WTC11 (cell line): ENCODE results near the gene PI4KA. TPM values are rescaled to one million over a fixed set of nuclear protein-coding genes. Genes with fewer than 3 reads are reported as not detected.
"Not testable (repeated sequence)": the region's sequence is repeated elsewhere in the genome, so short reads cannot be mapped to it uniquely, and the experiment has no call there.

Experiments used
- ATAC-seq: fragments of 200-7000 bp; cut with Tn5 transposase; 2 replicates; pipeline ENCODE4 v1.10.0; 2021; ENCODE audit warnings: mild to moderate bottlenecking, moderate library complexity
- CTCF ChIA-PET: fragments of 300-600 bp; sonication (Branson Sonifier 250); formaldehyde crosslinking; loops from one replicate; lab custom pipeline; 2021; ENCODE audit warnings: antibody characterized with exemption; lab: Charles Lee
- POLR2A ChIA-PET: fragments of 350-600 bp; sonication (Branson Sonifier 250); formaldehyde crosslinking; loops from one replicate; lab custom pipeline; 2021; ENCODE audit warnings: antibody characterized with exemption; lab: Charles Lee
- DNase-seq: peaks from one replicate; pipeline ENCODE4 v3.0.0; 2021; ENCODE audit warnings: low spot score
- H3K27ac Mint-ChIP-seq: 2 replicates; pipeline ENCODE4 v1.8.0; 2021; ENCODE audit warnings: mixed read lengths
- H3K27me3 Mint-ChIP-seq: 2 replicates; pipeline ENCODE4 v1.8.0; 2021; ENCODE audit warnings: low read depth, mild to moderate bottlenecking, moderate library complexity, mixed read lengths
- H3K36me3 Mint-ChIP-seq: 2 replicates; pipeline ENCODE4 v1.8.0; 2021; ENCODE audit warnings: mixed read lengths
- H3K4me1 Mint-ChIP-seq: 2 replicates; pipeline ENCODE4 v1.8.0; 2022; ENCODE audit warnings: mixed read lengths
- H3K4me3 Mint-ChIP-seq: 2 replicates; pipeline ENCODE4 v1.8.0; 2021; ENCODE audit warnings: mild to moderate bottlenecking, moderate library complexity, mixed read lengths
- H3K9me3 Mint-ChIP-seq: 2 replicates; pipeline ENCODE4 v1.8.0; 2021; ENCODE audit warnings: mixed read lengths
- AR ChIP-seq: fragments of 250-450 bp; sonication (Bioruptor Pico); IDR thresholded peaks from 2 replicates; pipeline ENCODE4 v1.9.0; 2021; ENCODE audit warnings: mild to moderate bottlenecking
- ELF4 ChIP-seq: sonication (generic); formaldehyde crosslinking; IDR thresholded peaks from 2 replicates; pipeline ENCODE4 v1.8.1; 2022; ENCODE audit warnings: low read depth, mild to moderate bottlenecking, moderate library complexity, missing genetic modification reagents
- GTF2I ChIP-seq: fragments of 250-450 bp; sonication (Bioruptor Pico); conservative IDR thresholded peaks from 2 replicates; pipeline ENCODE4 v1.4.0; 2021; ENCODE audit warnings: mild to moderate bottlenecking
- SMAD3 ChIP-seq: sonication (generic); formaldehyde crosslinking; IDR thresholded peaks from 2 replicates; pipeline ENCODE4 v1.8.0; 2022; ENCODE audit warnings: missing genetic modification reagents, mild to moderate bottlenecking, borderline replicate concordance
- SOX15 ChIP-seq: fragments of 250-450 bp; sonication (Bioruptor Pico); IDR thresholded peaks from 2 replicates; pipeline ENCODE4 v1.9.0; 2021; ENCODE audit warnings: mild to moderate bottlenecking
- TEAD4 ChIP-seq: sonication (generic); formaldehyde crosslinking; IDR thresholded peaks from 2 replicates; pipeline ENCODE4 v1.8.0; 2022; ENCODE audit warnings: mild to moderate bottlenecking, missing genetic modification reagents
- TP53 ChIP-seq: sonication (generic); formaldehyde crosslinking; IDR thresholded peaks from 2 replicates; pipeline ENCODE4 v1.8.1; 2023; ENCODE audit warnings: mild to moderate bottlenecking, missing genetic modification reagents
- USF1 ChIP-seq: sonication (generic); formaldehyde crosslinking; IDR thresholded peaks from 2 replicates; pipeline ENCODE4 v1.8.0; 2022; ENCODE audit warnings: mild to moderate bottlenecking, missing genetic modification reagents
- USF2 ChIP-seq: sonication (generic); formaldehyde crosslinking; IDR thresholded peaks from 2 replicates; pipeline ENCODE4 v1.8.1; 2023; ENCODE audit warnings: mild to moderate bottlenecking, missing genetic modification reagents, moderate library complexity
- ZNF396 ChIP-seq: fragments of 250-450 bp; sonication (Bioruptor Pico); IDR thresholded peaks from 2 replicates; pipeline ENCODE4 v1.8.0; 2021; ENCODE audit warnings: mild to moderate bottlenecking, moderate library complexity, borderline replicate concordance
- ZNF671 ChIP-seq: fragments of 250-450 bp; sonication (Bioruptor Pico); IDR thresholded peaks from 2 replicates; pipeline ENCODE4 v1.8.0; 2021; ENCODE audit warnings: mild to moderate bottlenecking
- total RNA-seq: library from RNA; stranded (reverse); gene quantifications from 3 replicates; pipeline ENCODE4 v1.2.3, GENCODE V29; 2021

Gene PI4KA
- total RNA-seq, 1 experiment from 2014 or later: 45.5 TPM

- TF ChIP-seq USF2 (CRISPR knock-in tag): no peak
- TF ChIP-seq GTF2I (CRISPR knock-in tag): no peak
- TF ChIP-seq ZNF671: no peak
- no peak for TF ChIP-seq ZNF396 (CRISPR knock-in tag)
- no peak for TF ChIP-seq USF1 (CRISPR knock-in tag)
- TF ChIP-seq SOX15 (CRISPR knock-in tag): no peak
- TF ChIP-seq ELF4 (CRISPR knock-in tag): no peak
- TF ChIP-seq AR: no peak
- TF ChIP-seq TEAD4 (CRISPR knock-in tag): no peak
- no peak for TF ChIP-seq TP53
- TF ChIP-seq SMAD3 (CRISPR knock-in tag): no peak
Measured at GRCh38 chr22:20720692-20721408, 137.8 kb downstream of the PI4KA start (continued).

- POLR2A ChIA-PET, H3K27me3 Mint-ChIP-seq, ATAC-seq, DNase-seq, H3K9me3 Mint-ChIP-seq, H3K4me3 Mint-ChIP-seq, CTCF ChIA-PET, H3K27ac Mint-ChIP-seq, H3K4me1 Mint-ChIP-seq, H3K36me3 Mint-ChIP-seq: not testable (repeated sequence)
Measured at GRCh38 chr22:20718727-20719126, 139.9 kb downstream of the PI4KA start.

- POLR2A ChIA-PET, H3K9me3 Mint-ChIP-seq, H3K4me1 Mint-ChIP-seq, H3K36me3 Mint-ChIP-seq, CTCF ChIA-PET, H3K4me3 Mint-ChIP-seq, DNase-seq, ATAC-seq, H3K27ac Mint-ChIP-seq, H3K27me3 Mint-ChIP-seq: not testable (repeated sequence)
Measured at GRCh38 chr22:20717981-20718380, 140.6 kb downstream of the PI4KA start.

- H3K27ac Mint-ChIP-seq, ATAC-seq, CTCF ChIA-PET: not testable (repeated sequence)
Measured at GRCh38 chr22:20717213-20717866, 141.3 kb downstream of the PI4KA start.

GRCh38 chr22:20713116-20713515 lies 145.5 kb downstream of the PI4KA start:
- H3K27me3 Mint-ChIP-seq, POLR2A ChIA-PET, H3K9me3 Mint-ChIP-seq, H3K36me3 Mint-ChIP-seq, H3K4me1 Mint-ChIP-seq, DNase-seq, H3K27ac Mint-ChIP-seq, H3K4me3 Mint-ChIP-seq, CTCF ChIA-PET, ATAC-seq: not testable (repeated sequence)

More at GRCh38 chr22:20717213-20717866, 141.3 kb downstream of the PI4KA start:
- DNase-seq, H3K27me3 Mint-ChIP-seq, H3K4me3 Mint-ChIP-seq, H3K36me3 Mint-ChIP-seq, POLR2A ChIA-PET, H3K9me3 Mint-ChIP-seq, H3K4me1 Mint-ChIP-seq: not testable (repeated sequence)

- DNase-seq, H3K9me3 Mint-ChIP-seq, POLR2A ChIA-PET: not testable (repeated sequence)
Measured at GRCh38 chr22:20709966-20710365, 148.6 kb downstream of the PI4KA start.

GRCh38 chr22:20707549-20708118 lies 151.0 kb downstream of the PI4KA start:
- H3K9me3 Mint-ChIP-seq, H3K4me1 Mint-ChIP-seq, POLR2A ChIA-PET, ATAC-seq, H3K4me3 Mint-ChIP-seq, H3K36me3 Mint-ChIP-seq, H3K27ac Mint-ChIP-seq: not testable (repeated sequence)
- DNase-seq: peak; percentile 37
- CTCF ChIA-PET: interaction anchor here (0.8 kb wide), 1 partner anchor 124 kb away, joined by 3 read pairs; no protein-coding TSS in a partner anchor
- H3K27me3 Mint-ChIP-seq: peaks cover 18% of the 10 kb centered on the region

More at GRCh38 chr22:20709966-20710365, 148.6 kb downstream of the PI4KA start:
- H3K27ac Mint-ChIP-seq, ATAC-seq, H3K36me3 Mint-ChIP-seq, H3K4me3 Mint-ChIP-seq, CTCF ChIA-PET, H3K27me3 Mint-ChIP-seq, H3K4me1 Mint-ChIP-seq: not testable (repeated sequence)
